Upper lobe of right lung (tissue), 1 donor: ENCODE data around the gene MR1. TPM values are rescaled to one million over a fixed set of nuclear protein-coding genes. Genes with fewer than 3 reads are reported as not detected.

Experiments used
- ATAC-seq: fragments of 200-7000 bp; cut with Tn5 transposase; one replicate; pipeline ENCODE4 v1.9.1; 2020; ENCODE audit warnings: mild to moderate bottlenecking, moderate library complexity
- DNase-seq: peaks from one replicate; pipeline ENCODE4 v3.0.0-alpha.2; 2020
- H3K27ac ChIP-seq: fragments of 200-600 bp; one replicate; pipeline ENCODE4 v1.8.0; 2022
- H3K27me3 ChIP-seq: fragments of 200-600 bp; one replicate; pipeline ENCODE4 v1.8.0; 2022; ENCODE audit warnings: mild to moderate bottlenecking
- H3K36me3 ChIP-seq: fragments of 200-600 bp; one replicate; pipeline ENCODE4 v1.8.0; 2022
- H3K4me1 ChIP-seq: fragments of 200-600 bp; one replicate; pipeline ENCODE4 v1.8.0; 2022
- H3K4me3 ChIP-seq: fragments of 200-600 bp; one replicate; pipeline ENCODE4 v1.8.0; 2022; ENCODE audit warnings: mild to moderate bottlenecking
- H3K9me3 ChIP-seq: fragments of 200-600 bp; one replicate; pipeline ENCODE4 v1.8.0; 2022
- intact Hi-C: fragments of 100-400 bp; cut with DNase I; formaldehyde crosslinking; loops from one replicate; pipeline ENCODE4 v1.11.0; 2022
- total RNA-seq: library from RNA; stranded (reverse); fragmentation: NEBNext Ultra II Directional; extraction: Animal tissue kit (Norgen Biotek cat#: 25700); gene quantifications from one replicate; pipeline ENCODE4 v1.2.1, GENCODE V29; 2021
- TF ChIP-seq, protein P1 (sequence below): fragments of 200-600 bp; IDR thresholded peaks from one replicate; pipeline ENCODE4 v1.8.0; 2022; ENCODE audit warnings: antibody characterized with exemption
- donor health status: DM: no; HTN: yes; CAD: no; lungs with severe emphysema.

Gene MR1
- total RNA-seq, 1 donor from 2014 or later, result 45.0 TPM

DNA sequence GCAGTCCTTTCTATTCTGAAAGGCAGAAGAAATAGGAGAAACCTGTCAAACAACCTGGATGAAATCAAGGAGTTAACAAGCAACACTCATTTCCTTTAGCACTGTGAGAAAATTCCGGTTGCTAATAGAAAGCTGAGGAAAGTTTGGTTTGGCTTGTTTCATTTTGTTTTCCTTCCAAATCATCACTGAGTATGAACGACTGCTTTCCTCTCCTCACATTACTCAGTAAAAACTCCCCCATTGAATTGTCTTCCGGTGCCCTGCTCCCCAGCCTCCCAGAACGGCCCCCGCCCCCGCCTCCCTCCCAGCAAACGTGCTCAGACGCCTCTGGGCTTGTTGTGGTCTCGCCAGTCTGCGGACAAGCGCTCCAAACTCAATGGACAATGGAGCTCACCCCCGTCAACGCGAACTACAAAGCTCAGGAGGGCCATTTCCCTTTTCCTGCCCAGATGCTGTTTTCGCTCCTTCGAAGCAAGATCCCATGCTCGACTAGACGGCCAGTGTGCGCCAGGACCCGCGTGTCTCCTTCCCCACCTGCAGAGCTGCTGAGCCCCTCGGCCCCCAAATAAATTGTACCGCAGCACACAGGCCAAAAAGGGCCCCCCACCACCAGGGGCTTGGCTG, 11.9 kb upstream of the MR1 start:
- peaks cover 42% of the 10 kb centered on the region for H3K4me1 ChIP-seq
- H3K36me3 ChIP-seq, result peaks cover 6% of the 10 kb centered on the region
- peak overlapping the region; percentile 91 for H3K4me3 ChIP-seq
- TF ChIP-seq, protein P1, sequence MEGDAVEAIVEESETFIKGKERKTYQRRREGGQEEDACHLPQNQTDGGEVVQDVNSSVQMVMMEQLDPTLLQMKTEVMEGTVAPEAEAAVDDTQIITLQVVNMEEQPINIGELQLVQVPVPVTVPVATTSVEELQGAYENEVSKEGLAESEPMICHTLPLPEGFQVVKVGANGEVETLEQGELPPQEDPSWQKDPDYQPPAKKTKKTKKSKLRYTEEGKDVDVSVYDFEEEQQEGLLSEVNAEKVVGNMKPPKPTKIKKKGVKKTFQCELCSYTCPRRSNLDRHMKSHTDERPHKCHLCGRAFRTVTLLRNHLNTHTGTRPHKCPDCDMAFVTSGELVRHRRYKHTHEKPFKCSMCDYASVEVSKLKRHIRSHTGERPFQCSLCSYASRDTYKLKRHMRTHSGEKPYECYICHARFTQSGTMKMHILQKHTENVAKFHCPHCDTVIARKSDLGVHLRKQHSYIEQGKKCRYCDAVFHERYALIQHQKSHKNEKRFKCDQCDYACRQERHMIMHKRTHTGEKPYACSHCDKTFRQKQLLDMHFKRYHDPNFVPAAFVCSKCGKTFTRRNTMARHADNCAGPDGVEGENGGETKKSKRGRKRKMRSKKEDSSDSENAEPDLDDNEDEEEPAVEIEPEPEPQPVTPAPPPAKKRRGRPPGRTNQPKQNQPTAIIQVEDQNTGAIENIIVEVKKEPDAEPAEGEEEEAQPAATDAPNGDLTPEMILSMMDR, result no peak
- intact Hi-C loops, result no loop called here
- DNase-seq (peak; percentile 84), ATAC-seq (peak; percentile 53)
- peak overlapping the region; percentile 86 for H3K27ac ChIP-seq
- H3K9me3 ChIP-seq, result no peaks in the 10 kb centered on the region
- H3K27me3 ChIP-seq, result no peaks in the 10 kb centered on the region

- Histone ChIP-seq H3K27ac (no peak overlapping the region), H3K4me3 (peak overlapping the region; percentile 45), H3K36me3 (no peaks in the 10 kb centered on the region), H3K27me3 (no peaks in the 10 kb centered on the region), H3K4me1 (peaks cover 35% of the 10 kb centered on the region), H3K9me3 (no peaks in the 10 kb centered on the region)
- intact Hi-C loops, result no loop called here
- TF ChIP-seq, protein P1, result no peak
- no peak for ATAC-seq
- DNase-seq, result no peak
Measured at GRCh38 chr1:181023265-181024057, 10.3 kb upstream of the MR1 start.

- Histone ChIP-seq H3K9me3 (no peaks in the 10 kb centered on the region), H3K4me1 (peaks cover 9% of the 10 kb centered on the region), H3K36me3 (no peaks in the 10 kb centered on the region), H3K27ac (no peak overlapping the region), H3K27me3 (no peaks in the 10 kb centered on the region), H3K4me3 (no peak overlapping the region)
- DNase-seq, result no peak
- TF ChIP-seq, protein P1, result no peak
- ATAC-seq, result no peak
- intact Hi-C loops, result no loop called here
Measured at GRCh38 chr1:181028196-181028595, 5.6 kb upstream of the MR1 start.

GRCh38 chr1:181028615-181029014, 5.2 kb upstream of the MR1 start:
- DNase-seq (no peak), ATAC-seq (no peak)
- intact Hi-C loops, result no loop called here
- TF ChIP-seq, protein P1, result no peak
- H3K36me3 ChIP-seq, result no peaks in the 10 kb centered on the region
- no peak overlapping the region for H3K27ac ChIP-seq
- no peaks in the 10 kb centered on the region for H3K27me3 ChIP-seq
- peaks cover 9% of the 10 kb centered on the region for H3K4me1 ChIP-seq
- H3K9me3 ChIP-seq, result no peaks in the 10 kb centered on the region
- H3K4me3 ChIP-seq, result no peak overlapping the region

GRCh38 chr1:181032535-181032934, 1.2 kb upstream of the MR1 start:
- Histone ChIP-seq H3K4me1 (peaks cover 30% of the 10 kb centered on the region), H3K27ac (peak overlapping the region; percentile 99), H3K9me3 (no peaks in the 10 kb centered on the region), H3K27me3 (no peaks in the 10 kb centered on the region), H3K36me3 (no peaks in the 10 kb centered on the region), H3K4me3 (no peak overlapping the region)
- no peak for DNase-seq
- TF ChIP-seq, protein P1, result no peak
- intact Hi-C loops, result no loop called here
- ATAC-seq, result peak; percentile 31
